ENCODE results near the gene SPATA1.

The SPATA1 gene

DNA sequence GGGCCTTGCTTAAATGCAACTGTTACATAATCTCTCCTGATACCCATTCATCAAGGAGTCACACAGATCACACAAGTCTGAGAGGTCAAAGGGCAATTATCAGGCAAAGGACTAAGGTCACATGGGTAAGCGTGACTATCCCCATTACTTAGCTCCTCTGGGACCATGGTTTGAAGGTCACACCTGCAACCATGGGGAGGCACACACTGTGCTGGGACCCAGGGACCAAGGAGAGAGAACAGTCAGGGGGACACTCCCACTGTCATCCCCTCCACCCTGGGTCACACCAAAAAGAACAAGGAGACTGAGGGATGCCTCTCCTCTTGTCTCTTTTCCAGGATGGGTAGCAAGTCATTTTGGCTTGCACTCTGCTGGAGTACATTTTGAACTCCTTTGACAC lies 99.0 kb downstream of the SPATA1 start:
- Mint-ChIP-seq H3K36me3 (ENCODE audit: insufficient read depth) (no peaks in the 10 kb centered on the region), H3K4me3 (no peak overlapping the region), H3K9me3 (peaks cover 6% of the 10 kb centered on the region), H3K4me1 (no peaks in the 10 kb centered on the region), H3K27ac (ENCODE audit: low read depth) (no peak overlapping the region), H3K27me3 (peaks cover 16% of the 10 kb centered on the region)
- DNase-seq (ENCODE audit: low spot score in 2 of 2) (no peak), ATAC-seq (replicated peaks; ENCODE audit: extremely low read depth, poor library complexity, severe bottlenecking) (no peak)

DNA sequence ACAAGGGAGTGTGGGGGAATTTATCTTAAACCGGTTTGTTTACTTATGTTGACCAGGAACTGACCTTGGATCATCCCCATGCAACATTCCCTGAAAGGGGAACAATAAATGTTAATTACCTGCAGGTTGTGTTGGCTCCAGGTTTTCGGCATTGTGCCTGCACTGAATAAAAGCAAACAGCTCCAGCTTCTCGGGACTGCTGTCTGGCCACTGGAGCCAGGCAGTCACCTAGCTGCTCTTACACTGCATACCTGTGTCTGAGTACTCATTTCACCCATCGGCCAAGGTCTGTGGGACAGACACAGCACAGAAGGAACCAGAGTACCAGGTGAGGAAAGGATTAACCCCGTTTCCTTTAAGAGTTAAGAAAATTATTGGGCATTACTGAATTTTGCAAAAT lies 100.8 kb downstream of the SPATA1 start:
- DNase-seq (ENCODE audit: low spot score in 2 of 2) = no peak
- no peak for ATAC-seq (replicated peaks; ENCODE audit: extremely low read depth, poor library complexity, severe bottlenecking)
- no peak overlapping the region for H3K4me3 Mint-ChIP-seq
- H3K9me3 Mint-ChIP-seq = peaks cover 6% of the 10 kb centered on the region
- peaks cover 27% of the 10 kb centered on the region for H3K27me3 Mint-ChIP-seq
- no peaks in the 10 kb centered on the region for H3K36me3 Mint-ChIP-seq (ENCODE audit: insufficient read depth)
- H3K27ac Mint-ChIP-seq (ENCODE audit: low read depth) = no peak overlapping the region
- H3K4me1 Mint-ChIP-seq = no peaks in the 10 kb centered on the region

DNA sequence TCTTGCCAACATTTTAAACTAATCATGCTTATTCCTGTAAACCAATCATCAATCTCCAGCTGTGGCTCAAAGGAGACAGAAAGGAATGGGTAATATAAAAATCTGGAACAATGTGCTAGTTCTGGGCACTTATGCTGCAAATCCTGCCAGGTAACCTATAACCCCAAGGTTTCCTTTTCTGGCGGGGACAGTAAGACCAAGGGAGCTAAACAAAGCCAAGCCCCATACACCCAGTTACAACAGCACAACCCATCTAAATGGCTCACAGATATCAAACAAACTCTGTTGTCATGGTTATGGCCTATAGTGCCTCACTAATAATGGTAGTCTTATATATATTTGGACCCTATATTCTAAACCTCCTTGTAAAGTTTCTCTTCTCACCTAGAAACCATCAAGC lies 104.9 kb downstream of the SPATA1 start:
- Mint-ChIP-seq H3K36me3 (ENCODE audit: insufficient read depth) (no peaks in the 10 kb centered on the region), H3K27me3 (peaks cover 22% of the 10 kb centered on the region), H3K4me1 (no peaks in the 10 kb centered on the region), H3K27ac (ENCODE audit: low read depth) (no peak overlapping the region), H3K4me3 (no peak overlapping the region), H3K9me3 (no peaks in the 10 kb centered on the region)
- no peak for DNase-seq (ENCODE audit: low spot score in 2 of 2)
- no peak for ATAC-seq (replicated peaks; ENCODE audit: extremely low read depth, poor library complexity, severe bottlenecking)

DNA sequence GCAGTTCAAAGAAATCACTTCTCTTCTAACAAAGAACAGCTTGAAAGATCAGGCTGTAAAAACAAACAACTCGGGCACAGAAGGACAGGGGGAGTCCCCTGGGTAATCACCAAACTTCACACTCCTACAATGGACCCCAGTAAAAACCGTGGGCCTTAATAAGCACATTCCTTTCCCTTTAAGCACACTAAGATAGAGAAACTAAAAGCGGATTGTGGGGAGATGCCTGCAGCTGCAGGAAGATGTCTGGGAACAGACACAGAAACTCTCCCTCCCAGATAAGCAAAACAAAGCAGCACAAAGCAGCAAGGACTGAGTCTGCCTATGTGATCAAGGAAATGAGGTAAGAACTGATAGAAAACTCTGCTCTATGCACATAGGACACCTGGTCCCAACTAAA lies 105.6 kb downstream of the SPATA1 start:
- peaks cover 15% of the 10 kb centered on the region for H3K27me3 Mint-ChIP-seq
- H3K9me3 Mint-ChIP-seq = no peaks in the 10 kb centered on the region
- DNase-seq (ENCODE audit: low spot score in 2 of 2) (no peak), ATAC-seq (replicated peaks; ENCODE audit: extremely low read depth, poor library complexity, severe bottlenecking) (no peak)
- no peak overlapping the region for H3K27ac Mint-ChIP-seq (ENCODE audit: low read depth)
- H3K4me1 Mint-ChIP-seq = no peaks in the 10 kb centered on the region
- no peak overlapping the region for H3K4me3 Mint-ChIP-seq
- no peaks in the 10 kb centered on the region for H3K36me3 Mint-ChIP-seq (ENCODE audit: insufficient read depth)

DNA sequence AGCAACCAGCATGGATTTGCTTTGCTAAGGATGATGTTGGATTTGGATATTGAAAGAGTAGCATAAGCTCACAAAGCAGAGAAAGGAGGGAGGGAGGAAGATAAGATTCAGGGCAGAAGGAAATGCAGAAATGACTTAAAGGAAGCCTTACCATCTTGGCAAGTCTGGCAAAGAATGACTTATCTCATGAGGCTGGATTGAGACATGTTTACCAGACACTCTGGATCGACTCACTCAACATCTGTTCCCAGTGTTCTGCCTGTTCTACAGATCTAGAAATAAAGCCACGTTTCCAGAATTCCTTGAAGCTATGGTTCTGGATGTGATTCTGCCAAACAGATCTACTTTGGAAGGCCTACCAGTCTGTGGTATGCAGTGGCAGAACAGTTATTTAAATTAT lies 106.8 kb downstream of the SPATA1 start:
- H3K27ac Mint-ChIP-seq (ENCODE audit: low read depth) = no peak overlapping the region

DNA sequence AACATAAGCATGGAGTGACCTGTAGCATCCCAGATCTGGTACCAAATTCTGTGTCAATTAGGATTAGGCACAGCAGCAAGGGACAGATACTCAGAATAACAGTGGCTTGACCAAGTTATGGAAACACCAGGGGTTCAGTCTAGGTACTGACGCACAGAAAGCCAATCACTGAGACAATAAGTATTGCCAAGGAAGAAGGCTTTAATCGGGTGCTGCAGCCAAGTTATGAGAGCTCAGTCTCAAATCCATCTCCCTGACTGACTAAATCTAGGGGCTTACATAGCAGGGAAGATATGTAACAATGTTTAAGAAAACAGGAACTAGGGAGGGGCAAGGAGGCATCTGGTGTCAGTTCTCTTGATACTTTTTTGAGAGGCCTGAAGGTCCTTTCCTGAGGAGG lies 107.7 kb downstream of the SPATA1 start:
- ATAC-seq (replicated peaks; ENCODE audit: extremely low read depth, poor library complexity, severe bottlenecking) = no peak
- no peaks in the 10 kb centered on the region for H3K9me3 Mint-ChIP-seq
- no peak for DNase-seq (ENCODE audit: low spot score in 2 of 2)
- H3K27me3 Mint-ChIP-seq = peaks cover 12% of the 10 kb centered on the region
- no peak overlapping the region for H3K4me3 Mint-ChIP-seq
- peaks cover 2% of the 10 kb centered on the region for H3K36me3 Mint-ChIP-seq (ENCODE audit: insufficient read depth)
- no peak overlapping the region for H3K27ac Mint-ChIP-seq (ENCODE audit: low read depth)
- no peaks in the 10 kb centered on the region for H3K4me1 Mint-ChIP-seq

More for the DNA sequence above, 106.8 kb downstream of the SPATA1 start:
- Mint-ChIP-seq H3K9me3 (no peaks in the 10 kb centered on the region), H3K27me3 (peaks cover 12% of the 10 kb centered on the region), H3K4me3 (no peak overlapping the region), H3K4me1 (no peaks in the 10 kb centered on the region), H3K36me3 (ENCODE audit: insufficient read depth) (peaks cover 2% of the 10 kb centered on the region)
- ATAC-seq (replicated peaks; ENCODE audit: extremely low read depth, poor library complexity, severe bottlenecking) (no peak), DNase-seq (ENCODE audit: low spot score in 2 of 2) (no peak)

DNA sequence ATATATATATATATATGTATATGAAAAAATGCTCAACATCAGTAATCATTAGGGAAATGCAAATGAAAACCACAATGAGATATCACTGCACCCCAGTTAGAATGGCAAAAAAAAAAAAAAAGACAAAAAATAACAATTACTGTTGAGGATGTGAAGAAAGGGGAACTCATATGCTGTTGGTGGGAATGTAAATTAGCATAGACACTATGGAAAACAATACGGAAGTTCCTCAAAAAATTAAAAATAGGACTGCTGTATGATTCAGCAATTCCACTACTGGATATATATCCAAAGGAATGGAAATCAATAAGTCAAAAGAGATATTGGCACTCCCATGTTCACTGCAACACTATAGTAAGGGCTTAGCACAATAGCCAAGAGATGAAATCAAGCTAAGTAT lies 109.6 kb downstream of the SPATA1 start:
- no peak for DNase-seq (ENCODE audit: low spot score in 2 of 2)
- Mint-ChIP-seq H3K36me3 (ENCODE audit: insufficient read depth) (peaks cover 2% of the 10 kb centered on the region), H3K4me3 (no peak overlapping the region), H3K27me3 (peaks cover 11% of the 10 kb centered on the region), H3K9me3 (no peaks in the 10 kb centered on the region), H3K27ac (ENCODE audit: low read depth) (no peak overlapping the region), H3K4me1 (no peaks in the 10 kb centered on the region)
- ATAC-seq (replicated peaks; ENCODE audit: extremely low read depth, poor library complexity, severe bottlenecking) = no peak

All from central memory CD8-positive, alpha-beta T cell (primary cell).